ENCODE data around the gene LSAMP.

The LSAMP gene

GRCh38 chr3:116145613-116146012 is 299.7 kb downstream of the LSAMP start:
- Histone ChIP-seq H2AFZ (ENCODE audit: insufficient read depth, low read length, poor library complexity) (no peak overlapping the region), H3K4ac (ENCODE audit: low read depth, low read length) (no peak overlapping the region), H3K27me3 (ENCODE audit: insufficient read depth, low read length) (no peaks in the 10 kb centered on the region), H2BK12ac (ENCODE audit: low read length) (no peak overlapping the region), H3K79me1 (ENCODE audit: low read length) (no peaks in the 10 kb centered on the region), H2BK120ac (ENCODE audit: insufficient read depth, low read length, poor library complexity) (no peak overlapping the region), H3K18ac (ENCODE audit: low read length) (no peak overlapping the region), H3K4me3 (ENCODE audit: low read depth, low read length) (no peak overlapping the region), H2AK5ac (ENCODE audit: low read length) (no peak overlapping the region), H3K9me3 (ENCODE audit: insufficient read depth, low read depth, low read length) (no peaks in the 10 kb centered on the region), H3K27ac (ENCODE audit: low read depth, low read length) (no peak overlapping the region), H4K91ac (ENCODE audit: low read depth, low read length) (no peak overlapping the region), H4K12ac (ENCODE audit: low read depth, low read length) (no peak overlapping the region), H3K9ac (ENCODE audit: low read length) (no peak overlapping the region), H4K8ac (ENCODE audit: low read depth, low read length) (no peak overlapping the region), H3K23ac (ENCODE audit: low read length) (no peak overlapping the region), H3K79me2 (ENCODE audit: control insufficient read depth, insufficient read depth, low read length, poor library complexity) (no peaks in the 10 kb centered on the region), H3K14ac (ENCODE audit: low read length) (no peak overlapping the region), H2BK5ac (ENCODE audit: low read depth, low read length, poor library complexity) (no peak overlapping the region), H3K4me2 (ENCODE audit: low read length) (no peak overlapping the region), H3K4me1 (ENCODE audit: control insufficient read depth in 1 of 2, insufficient read depth in 2 of 2, low read length in 2 of 2) (no peaks in the 10 kb centered on the region), H3K36me3 (ENCODE audit: control insufficient read depth in 1 of 2, insufficient read depth in 2 of 2, low read length in 2 of 2) (no peaks in the 10 kb centered on the region)
- DNase-seq = no peak
- WGBS (ENCODE audit: extremely low coverage, insufficient coverage, insufficient read length) = no CpG with 5 or more reads among the region's 1 CpG

- Histone ChIP-seq H3K4me3 (ENCODE audit: low read depth, low read length) (no peak overlapping the region), H3K4me2 (ENCODE audit: low read length) (no peak overlapping the region), H3K4me1 (ENCODE audit: control insufficient read depth in 1 of 2, insufficient read depth in 2 of 2, low read length in 2 of 2) (no peaks in the 10 kb centered on the region), H3K23ac (ENCODE audit: low read length) (no peak overlapping the region), H2BK5ac (ENCODE audit: low read depth, low read length, poor library complexity) (no peak overlapping the region), H3K27ac (ENCODE audit: low read depth, low read length) (no peak overlapping the region), H3K9me3 (ENCODE audit: insufficient read depth, low read depth, low read length) (no peaks in the 10 kb centered on the region), H3K79me2 (ENCODE audit: control insufficient read depth, insufficient read depth, low read length, poor library complexity) (no peaks in the 10 kb centered on the region), H4K8ac (ENCODE audit: low read depth, low read length) (no peak overlapping the region), H2AK5ac (ENCODE audit: low read length) (no peak overlapping the region), H3K9ac (ENCODE audit: low read length) (no peak overlapping the region), H4K91ac (ENCODE audit: low read depth, low read length) (no peak overlapping the region), H3K14ac (ENCODE audit: low read length) (no peak overlapping the region), H3K18ac (ENCODE audit: low read length) (no peak overlapping the region), H3K36me3 (ENCODE audit: control insufficient read depth in 1 of 2, insufficient read depth in 2 of 2, low read length in 2 of 2) (no peaks in the 10 kb centered on the region), H2BK120ac (ENCODE audit: insufficient read depth, low read length, poor library complexity) (no peak overlapping the region), H3K4ac (ENCODE audit: low read depth, low read length) (no peak overlapping the region), H4K12ac (ENCODE audit: low read depth, low read length) (no peak overlapping the region), H3K79me1 (ENCODE audit: low read length) (no peaks in the 10 kb centered on the region), H3K27me3 (ENCODE audit: insufficient read depth, low read length) (no peaks in the 10 kb centered on the region), H2AFZ (ENCODE audit: insufficient read depth, low read length, poor library complexity) (no peak overlapping the region), H2BK12ac (ENCODE audit: low read length) (no peak overlapping the region)
- no CpG with 5 or more reads among the region's 4 CpGs for WGBS (ENCODE audit: extremely low coverage, insufficient coverage, insufficient read length)
- DNase-seq = no peak
Measured at GRCh38 chr3:116141724-116142123, 303.6 kb downstream of the LSAMP start.

GRCh38 chr3:116140100-116140689 is 305.1 kb downstream of the LSAMP start:
- Histone ChIP-seq H2BK120ac (ENCODE audit: insufficient read depth, low read length, poor library complexity) (no peak overlapping the region), H4K12ac (ENCODE audit: low read depth, low read length) (no peak overlapping the region), H4K91ac (ENCODE audit: low read depth, low read length) (no peak overlapping the region), H2AFZ (ENCODE audit: insufficient read depth, low read length, poor library complexity) (no peak overlapping the region), H3K4me3 (ENCODE audit: low read depth, low read length) (no peak overlapping the region), H3K79me1 (ENCODE audit: low read length) (no peaks in the 10 kb centered on the region), H3K23ac (ENCODE audit: low read length) (no peak overlapping the region), H3K4me1 (ENCODE audit: control insufficient read depth in 1 of 2, insufficient read depth in 2 of 2, low read length in 2 of 2) (no peaks in the 10 kb centered on the region), H3K9ac (ENCODE audit: low read length) (no peak overlapping the region), H3K18ac (ENCODE audit: low read length) (no peak overlapping the region), H2BK5ac (ENCODE audit: low read depth, low read length, poor library complexity) (no peak overlapping the region), H3K14ac (ENCODE audit: low read length) (no peak overlapping the region), H3K9me3 (ENCODE audit: insufficient read depth, low read depth, low read length) (no peaks in the 10 kb centered on the region), H3K4me2 (ENCODE audit: low read length) (no peak overlapping the region), H3K27me3 (ENCODE audit: insufficient read depth, low read length) (no peaks in the 10 kb centered on the region), H3K36me3 (ENCODE audit: control insufficient read depth in 1 of 2, insufficient read depth in 2 of 2, low read length in 2 of 2) (no peaks in the 10 kb centered on the region), H3K27ac (ENCODE audit: low read depth, low read length) (no peak overlapping the region), H3K79me2 (ENCODE audit: control insufficient read depth, insufficient read depth, low read length, poor library complexity) (no peaks in the 10 kb centered on the region), H2AK5ac (ENCODE audit: low read length) (no peak overlapping the region), H4K8ac (ENCODE audit: low read depth, low read length) (no peak overlapping the region), H2BK12ac (ENCODE audit: low read length) (no peak overlapping the region), H3K4ac (ENCODE audit: low read depth, low read length) (no peak overlapping the region)
- DNase-seq = peak in 1 of 2 donors; percentile 55
- no CpG with 5 or more reads among the region's 5 CpGs for WGBS (ENCODE audit: extremely low coverage, insufficient coverage, insufficient read length)

- Histone ChIP-seq H2BK5ac (ENCODE audit: low read depth, low read length, poor library complexity) (no peak overlapping the region), H3K23ac (ENCODE audit: low read length) (no peak overlapping the region), H3K79me1 (ENCODE audit: low read length) (no peaks in the 10 kb centered on the region), H3K79me2 (ENCODE audit: control insufficient read depth, insufficient read depth, low read length, poor library complexity) (no peaks in the 10 kb centered on the region), H3K27me3 (ENCODE audit: insufficient read depth, low read length) (no peaks in the 10 kb centered on the region), H3K4me1 (ENCODE audit: control insufficient read depth in 1 of 2, insufficient read depth in 2 of 2, low read length in 2 of 2) (no peaks in the 10 kb centered on the region), H3K18ac (ENCODE audit: low read length) (no peak overlapping the region), H2AFZ (ENCODE audit: insufficient read depth, low read length, poor library complexity) (no peak overlapping the region), H2BK12ac (ENCODE audit: low read length) (no peak overlapping the region), H3K9me3 (ENCODE audit: insufficient read depth, low read depth, low read length) (no peaks in the 10 kb centered on the region), H3K27ac (ENCODE audit: low read depth, low read length) (no peak overlapping the region), H3K4me3 (ENCODE audit: low read depth, low read length) (no peak overlapping the region), H3K36me3 (ENCODE audit: control insufficient read depth in 1 of 2, insufficient read depth in 2 of 2, low read length in 2 of 2) (no peaks in the 10 kb centered on the region), H4K12ac (ENCODE audit: low read depth, low read length) (no peak overlapping the region), H2BK120ac (ENCODE audit: insufficient read depth, low read length, poor library complexity) (no peak overlapping the region), H3K14ac (ENCODE audit: low read length) (no peak overlapping the region), H4K8ac (ENCODE audit: low read depth, low read length) (no peak overlapping the region), H3K4ac (ENCODE audit: low read depth, low read length) (no peak overlapping the region), H3K4me2 (ENCODE audit: low read length) (no peak overlapping the region), H3K9ac (ENCODE audit: low read length) (no peak overlapping the region), H4K91ac (ENCODE audit: low read depth, low read length) (no peak overlapping the region), H2AK5ac (ENCODE audit: low read length) (no peak overlapping the region)
- no CpG with 5 or more reads among the region's 2 CpGs for WGBS (ENCODE audit: extremely low coverage, insufficient coverage, insufficient read length)
- no peak for DNase-seq
Measured at GRCh38 chr3:116139641-116140040, 305.6 kb downstream of the LSAMP start.

All from trophoblast cell (in vitro differentiated cells and primary cell).